Loucy (cell line): Measurements from ENCODE around the gene AGMAT.

Experiments
- H2AFZ ChIP-seq: fragments of 200-600 bp; sonication (generic); 2 replicates; pipeline ENCODE4 v1.6.0; 2016; ENCODE audit warnings: antibody characterized with exemption, mild to moderate bottlenecking, low read length, moderate library complexity
- H3F3A ChIP-seq: fragments of 200-600 bp; 2 replicates; pipeline ENCODE4 v1.6.0; 2016; ENCODE audit warnings: antibody characterized with exemption, low read depth, mild to moderate bottlenecking
- H3K27me3 ChIP-seq: fragments of 200-600 bp; sonication (generic); 2 replicates; pipeline ENCODE4 v1.6.1; 2014; ENCODE audit warnings: low read length, mild to moderate bottlenecking; ENCODE audit not compliant: insufficient read depth, poor library complexity, severe bottlenecking
- H3K36me3 ChIP-seq: fragments of 200-600 bp; sonication (generic); 2 replicates; pipeline ENCODE4 v1.6.1; 2016; ENCODE audit warnings: low read length; ENCODE audit not compliant: insufficient read depth
- H3K4me1 ChIP-seq: fragments of 200-600 bp; sonication (generic); 2 replicates; pipeline ENCODE4 v1.5.1; 2014; ENCODE audit warnings: low read length, mild to moderate bottlenecking; ENCODE audit not compliant: insufficient read depth, poor library complexity, severe bottlenecking
- H3K4me2 ChIP-seq: fragments of 200-600 bp; sonication (generic); 2 replicates; pipeline ENCODE4 v1.6.0; 2014; ENCODE audit warnings: antibody characterized with exemption, low read length, low read depth, mild to moderate bottlenecking; ENCODE audit not compliant: poor library complexity, severe bottlenecking
- H3K4me3 ChIP-seq: fragments of 200-600 bp; sonication (generic); 2 replicates; pipeline ENCODE4 v1.5.1; 2014; ENCODE audit warnings: low read length, mild to moderate bottlenecking, mixed read lengths; ENCODE audit not compliant: poor library complexity, severe bottlenecking
- H3K79me2 ChIP-seq: fragments of 200-600 bp; sonication (generic); 2 replicates; pipeline ENCODE4 v1.6.1; 2014; ENCODE audit warnings: low read length; ENCODE audit not compliant: insufficient read depth
- H3K9ac ChIP-seq: fragments of 200-600 bp; sonication (generic); 2 replicates; pipeline ENCODE4 v1.6.0; 2014; ENCODE audit warnings: mild to moderate bottlenecking, low read depth, low read length, moderate library complexity; ENCODE audit not compliant: poor library complexity, severe bottlenecking
- H3K9me2 ChIP-seq: fragments of 200-600 bp; sonication (generic); replicated peaks from 2 replicates; pipeline ENCODE4 v1.6.1; 2016; ENCODE audit warnings: low read depth, low read length, mixed read lengths
- H3K9me3 ChIP-seq: fragments of 200-600 bp; sonication (generic); 2 replicates; pipeline ENCODE4 v1.6.1; 2014; ENCODE audit warnings: mild to moderate bottlenecking, antibody characterized with exemption, low read length, low read depth; ENCODE audit not compliant: insufficient read depth
- H4K20me1 ChIP-seq: fragments of 200-600 bp; sonication (generic); 2 replicates; pipeline ENCODE4 v1.6.0; 2014; ENCODE audit warnings: antibody characterized with exemption, low read length, mild to moderate bottlenecking; ENCODE audit not compliant: insufficient read depth, poor library complexity, severe bottlenecking
- EZH2phosphoT487 ChIP-seq: fragments of 200-600 bp; IDR thresholded peaks from 2 replicates; pipeline ENCODE4 v1.6.1; 2018; ENCODE audit warnings: antibody characterized with exemption, mild to moderate bottlenecking, moderate library complexity, borderline replicate concordance
- TF ChIP-seq, protein P1 (sequence below): fragments of 200-600 bp; sonication (generic); conservative IDR thresholded peaks from 2 replicates; pipeline ENCODE4 v1.5.1; 2014; ENCODE audit warnings: mild to moderate bottlenecking, antibody characterized with exemption, low read length

Gene AGMAT

DNA sequence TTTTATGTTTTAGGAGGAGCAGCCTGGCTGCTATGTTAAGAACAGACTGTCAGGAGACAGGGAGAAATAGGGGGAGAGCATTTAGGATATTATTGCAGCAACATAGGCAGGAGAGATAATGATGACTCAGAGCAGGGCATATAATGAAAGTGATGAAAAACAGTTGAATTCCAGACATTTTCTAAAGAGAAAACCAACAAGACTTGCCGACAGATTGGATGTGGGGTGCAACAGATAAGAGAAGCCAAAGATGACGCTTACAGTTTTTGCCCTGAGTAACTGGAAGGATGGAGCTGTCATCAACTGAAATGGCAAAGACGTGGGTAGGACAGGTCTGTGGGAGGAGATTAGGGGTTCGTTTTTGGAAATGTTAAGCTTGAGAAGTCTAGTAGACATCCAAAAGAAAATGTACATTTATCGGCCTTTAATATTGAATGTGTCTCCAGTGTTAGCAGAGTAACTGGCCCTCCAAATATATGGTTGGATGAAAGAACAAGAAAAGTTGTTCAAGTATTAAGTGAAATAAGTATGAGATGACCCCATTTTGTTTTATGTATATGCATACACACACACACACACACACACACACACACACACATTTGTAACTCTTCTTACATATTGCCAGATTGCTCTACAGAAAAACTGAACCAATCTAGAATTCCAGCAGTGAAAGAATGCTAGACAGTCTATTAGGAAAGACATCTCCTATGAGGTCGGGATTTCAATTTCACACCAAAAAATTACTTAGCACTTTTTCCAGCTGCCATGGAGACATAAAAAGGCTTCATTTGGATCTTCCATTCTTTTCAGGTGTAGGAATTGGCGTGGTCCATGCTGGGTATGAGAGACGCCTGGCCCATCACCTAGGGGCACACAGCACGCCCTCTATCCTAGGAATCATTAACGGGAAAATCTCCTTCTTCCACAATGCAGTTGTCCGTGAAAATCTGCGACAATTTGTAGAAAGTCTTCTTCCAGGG lies 41.0 kb downstream of the AGMAT start:
- no peaks in the 10 kb centered on the region for H3K27me3 ChIP-seq
- H3K4me2 ChIP-seq = no peak overlapping the region
- H3K36me3 ChIP-seq = peaks cover 12% of the 10 kb centered on the region; the same call in 1 of the 2 replicates
- no peak for TF ChIP-seq EZH2phosphoT487
- TF ChIP-seq, protein P1, sequence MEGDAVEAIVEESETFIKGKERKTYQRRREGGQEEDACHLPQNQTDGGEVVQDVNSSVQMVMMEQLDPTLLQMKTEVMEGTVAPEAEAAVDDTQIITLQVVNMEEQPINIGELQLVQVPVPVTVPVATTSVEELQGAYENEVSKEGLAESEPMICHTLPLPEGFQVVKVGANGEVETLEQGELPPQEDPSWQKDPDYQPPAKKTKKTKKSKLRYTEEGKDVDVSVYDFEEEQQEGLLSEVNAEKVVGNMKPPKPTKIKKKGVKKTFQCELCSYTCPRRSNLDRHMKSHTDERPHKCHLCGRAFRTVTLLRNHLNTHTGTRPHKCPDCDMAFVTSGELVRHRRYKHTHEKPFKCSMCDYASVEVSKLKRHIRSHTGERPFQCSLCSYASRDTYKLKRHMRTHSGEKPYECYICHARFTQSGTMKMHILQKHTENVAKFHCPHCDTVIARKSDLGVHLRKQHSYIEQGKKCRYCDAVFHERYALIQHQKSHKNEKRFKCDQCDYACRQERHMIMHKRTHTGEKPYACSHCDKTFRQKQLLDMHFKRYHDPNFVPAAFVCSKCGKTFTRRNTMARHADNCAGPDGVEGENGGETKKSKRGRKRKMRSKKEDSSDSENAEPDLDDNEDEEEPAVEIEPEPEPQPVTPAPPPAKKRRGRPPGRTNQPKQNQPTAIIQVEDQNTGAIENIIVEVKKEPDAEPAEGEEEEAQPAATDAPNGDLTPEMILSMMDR = no peak
- H3K4me1 ChIP-seq = no peaks in the 10 kb centered on the region
- H3K9ac ChIP-seq = no peak overlapping the region
- H3K79me2 ChIP-seq = no peaks in the 10 kb centered on the region
- no peaks in the 10 kb centered on the region for H3F3A ChIP-seq
- H3K9me2 ChIP-seq = no peaks in the 10 kb centered on the region
- H4K20me1 ChIP-seq = no peaks in the 10 kb centered on the region
- H3K4me3 ChIP-seq = no peak overlapping the region
- no peaks in the 10 kb centered on the region for H3K9me3 ChIP-seq
- H2AFZ ChIP-seq = no peak overlapping the region

DNA sequence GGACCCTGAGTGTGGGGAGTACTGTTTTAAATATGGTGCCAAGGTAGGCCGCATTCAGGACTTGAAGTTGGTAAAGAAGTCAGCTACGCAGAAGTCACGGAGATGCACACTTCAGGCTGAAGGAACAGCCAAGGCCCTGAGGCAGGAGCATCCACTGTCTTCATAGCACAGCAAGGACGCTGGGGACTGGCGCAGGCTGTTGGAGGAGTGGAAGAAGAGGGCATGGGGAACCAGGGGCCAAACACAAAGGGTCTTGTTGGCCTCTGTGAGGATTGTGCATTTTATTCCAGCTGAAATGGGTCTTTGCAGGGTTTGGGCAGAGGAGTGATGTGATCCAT lies 41.6 kb downstream of the AGMAT start:
- H3K4me2 ChIP-seq = no peak overlapping the region
- H3K9me3 ChIP-seq = no peaks in the 10 kb centered on the region
- H3K79me2 ChIP-seq = no peaks in the 10 kb centered on the region
- no peak for TF ChIP-seq EZH2phosphoT487
- TF ChIP-seq, protein P1 = no peak
- H3K9ac ChIP-seq = no peak overlapping the region
- no peaks in the 10 kb centered on the region for H3K27me3 ChIP-seq
- no peak overlapping the region for H3K4me3 ChIP-seq
- H3K9me2 ChIP-seq = no peaks in the 10 kb centered on the region
- H3F3A ChIP-seq = no peaks in the 10 kb centered on the region
- H2AFZ ChIP-seq = no peak overlapping the region
- no peaks in the 10 kb centered on the region for H4K20me1 ChIP-seq
- no peaks in the 10 kb centered on the region for H3K4me1 ChIP-seq
- peaks cover 11% of the 10 kb centered on the region; the same call in 1 of the 2 replicates for H3K36me3 ChIP-seq

DNA sequence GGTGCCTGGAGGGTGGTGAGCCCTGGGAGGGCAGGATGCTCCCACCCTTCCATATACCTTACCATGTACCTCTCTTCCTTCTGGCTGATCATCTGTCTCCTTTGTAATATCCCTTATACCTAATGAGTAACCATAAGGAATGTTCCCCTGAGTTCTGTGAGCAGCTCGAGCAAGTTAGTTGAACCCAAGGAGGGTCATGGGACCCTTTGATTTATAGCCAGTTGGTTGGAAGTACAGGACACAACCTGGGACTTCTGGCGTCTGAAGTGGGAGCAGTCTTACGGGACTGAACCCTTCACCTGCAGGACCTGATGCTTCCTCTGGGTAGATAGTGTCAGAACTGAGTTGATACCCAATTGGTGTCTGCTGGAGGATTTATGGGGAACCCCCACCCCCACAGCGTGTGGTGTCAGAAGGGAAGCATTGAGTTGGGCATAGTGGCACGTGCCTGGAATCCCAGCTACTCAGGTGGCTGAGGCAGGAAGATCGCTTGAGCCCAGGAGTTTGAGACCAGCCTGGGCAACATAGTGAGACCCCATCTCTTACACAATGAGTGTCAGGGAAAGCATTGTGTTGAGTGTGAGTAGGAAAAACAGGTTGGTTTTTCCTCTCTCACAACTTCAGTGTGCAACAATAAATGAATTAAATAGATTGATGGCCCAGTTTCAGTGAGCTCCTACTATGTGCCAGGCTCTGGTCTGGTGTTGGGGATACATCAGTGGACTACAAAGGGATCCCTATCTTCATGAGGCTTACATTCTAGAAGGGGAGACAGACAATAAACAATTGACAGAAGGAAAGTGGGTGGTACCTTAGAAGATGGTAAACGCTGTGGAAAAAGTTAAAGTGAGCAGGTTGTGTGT lies 42.2 kb downstream of the AGMAT start:
- no peak overlapping the region for H3K4me2 ChIP-seq
- H3K9me3 ChIP-seq = no peaks in the 10 kb centered on the region
- H3K9me2 ChIP-seq = no peaks in the 10 kb centered on the region
- H3K4me1 ChIP-seq = no peaks in the 10 kb centered on the region
- H4K20me1 ChIP-seq = no peaks in the 10 kb centered on the region
- no peak overlapping the region for H3K4me3 ChIP-seq
- no peaks in the 10 kb centered on the region for H3K27me3 ChIP-seq
- no peaks in the 10 kb centered on the region for H3F3A ChIP-seq
- H3K79me2 ChIP-seq = no peaks in the 10 kb centered on the region
- no peak overlapping the region for H2AFZ ChIP-seq
- H3K9ac ChIP-seq = no peak overlapping the region
- no peak for TF ChIP-seq EZH2phosphoT487
- TF ChIP-seq, protein P1 = no peak
- peaks cover 5% of the 10 kb centered on the region; the same call in 1 of the 2 replicates for H3K36me3 ChIP-seq
